ENCODE data around the gene ISCA1.

ISCA1 gene

GRCh38 chr9:86282979-86283535 lies 719 bp upstream of the ISCA1 start:
- DNase-seq = no peak

DNA sequence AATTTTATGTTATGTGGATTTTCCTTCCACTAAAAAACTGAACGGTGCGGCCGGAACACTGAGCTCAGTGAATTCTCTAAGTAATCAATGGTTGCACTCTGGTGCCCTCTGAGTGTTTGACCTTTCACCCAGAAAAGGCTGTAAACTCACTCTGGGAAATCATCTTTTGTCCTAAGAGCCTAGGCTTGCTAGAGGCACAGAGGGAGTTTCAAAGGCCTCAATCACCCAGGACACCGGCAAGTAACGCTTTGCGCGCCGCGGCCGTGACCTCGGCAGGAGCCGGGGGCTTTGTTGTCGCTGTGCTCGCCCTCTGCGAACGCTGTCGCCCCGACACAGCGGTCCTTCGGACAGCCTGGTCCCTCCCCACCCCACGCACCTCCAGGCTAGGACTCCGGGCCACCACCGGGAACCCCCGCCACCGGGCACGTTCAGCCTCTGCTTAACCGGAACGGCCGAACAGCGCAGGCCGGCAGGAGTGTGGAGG lies 703 bp downstream of the ISCA1 start:
- DNase-seq = no peak

DNA sequence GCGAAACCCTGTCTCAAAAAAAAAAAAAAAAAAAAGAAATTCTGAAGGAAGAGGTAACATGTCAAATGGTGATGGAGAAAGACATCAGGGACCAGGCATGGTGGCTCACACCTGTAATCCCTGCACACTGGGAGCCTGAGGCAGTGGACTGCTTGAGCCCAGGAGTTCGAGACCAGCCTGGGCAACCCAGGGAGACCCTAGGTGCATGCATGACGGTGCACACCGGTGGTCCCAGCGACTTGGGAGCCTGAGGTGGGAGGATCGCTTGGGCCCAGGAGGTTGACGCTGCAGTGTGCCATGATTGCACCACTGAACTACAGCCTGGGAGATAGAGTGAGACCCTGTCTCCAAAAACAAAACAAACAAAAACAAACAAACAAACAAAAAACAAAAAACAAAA lies 1.8 kb downstream of the ISCA1 start:
- no peak for DNase-seq

DNA sequence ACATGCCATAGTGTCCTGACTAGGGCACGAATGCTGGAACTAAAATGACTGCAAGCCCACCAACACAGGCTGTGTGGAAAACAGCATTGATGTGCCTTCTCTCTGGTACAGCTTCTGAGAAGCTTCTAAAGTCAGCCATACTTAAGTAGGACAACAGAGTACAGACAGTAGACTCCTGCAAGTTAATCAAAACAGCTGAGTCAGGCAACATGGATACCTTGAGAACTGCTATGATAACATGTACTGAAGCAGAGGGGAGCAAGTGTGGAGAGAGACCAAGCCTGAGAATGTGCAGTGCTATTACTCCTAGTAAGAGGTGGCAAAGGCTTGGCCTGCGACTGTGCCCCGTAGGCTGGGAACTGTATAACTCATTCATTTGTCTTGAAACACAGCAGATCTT lies 2.5 kb downstream of the ISCA1 start:
- DNase-seq = no peak

DNA sequence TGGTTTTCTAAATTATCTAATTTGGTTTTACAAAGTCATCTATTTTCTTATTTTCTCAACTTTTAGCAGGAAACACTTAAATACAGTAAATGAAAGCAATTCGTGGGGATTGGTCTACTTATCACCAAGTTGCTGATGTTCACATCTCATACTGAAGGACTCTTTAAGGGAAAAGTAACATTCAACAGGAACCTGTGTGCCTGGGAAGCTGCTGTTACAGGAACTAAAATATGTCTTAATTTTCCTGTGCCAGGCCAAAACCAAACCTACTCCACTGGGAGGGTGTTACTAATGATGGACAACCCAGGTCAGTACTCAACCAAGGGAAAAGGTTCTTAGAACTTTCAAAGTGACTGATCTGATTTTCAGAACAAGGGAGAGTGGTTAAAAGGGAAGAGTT lies 5.3 kb downstream of the ISCA1 start:
- DNase-seq = no peak

- no peak for DNase-seq
Measured at GRCh38 chr9:86275962-86276361, 6.4 kb downstream of the ISCA1 start.

- no peak for DNase-seq
Measured at GRCh38 chr9:86274821-86275643, 7.3 kb downstream of the ISCA1 start.

DNA sequence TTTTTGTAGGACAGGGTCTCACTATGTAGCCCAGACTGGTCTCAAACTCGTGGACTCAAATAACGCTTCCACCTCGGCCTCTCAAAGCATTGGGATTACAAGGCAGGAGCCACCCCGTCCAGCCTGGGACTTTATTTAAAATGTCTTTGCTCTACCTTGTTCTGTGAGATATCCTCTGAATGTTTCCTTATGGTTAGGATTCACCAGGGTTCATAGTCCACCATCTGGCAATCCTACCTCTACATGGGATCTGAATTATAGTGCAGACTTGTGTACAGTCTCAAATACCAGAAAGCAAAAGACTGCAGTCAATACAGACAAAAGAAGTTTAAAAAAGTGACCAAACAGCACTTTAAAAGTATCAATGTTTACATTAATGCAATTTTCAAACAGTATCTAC lies 10.1 kb downstream of the ISCA1 start:
- no peak for DNase-seq

DNA sequence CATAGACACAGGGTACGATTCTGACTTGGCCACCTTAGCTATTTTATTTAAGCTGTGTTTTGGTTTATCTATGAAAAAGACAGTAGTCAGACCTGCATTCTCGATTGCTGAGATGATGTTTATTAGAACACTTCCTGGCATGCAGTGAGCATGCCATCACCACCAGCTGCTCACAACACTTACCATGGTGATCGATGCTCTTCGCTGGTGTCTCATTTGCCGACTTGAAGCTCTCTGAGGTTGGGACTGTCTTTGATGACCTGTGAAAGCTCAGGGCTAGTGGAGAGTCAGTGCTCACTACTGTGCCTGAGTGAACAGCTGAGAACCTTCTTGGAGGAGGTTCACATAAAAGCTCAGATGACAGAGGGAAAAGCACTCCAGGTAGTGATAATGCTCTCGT lies 18.5 kb downstream of the ISCA1 start:
- no peak for DNase-seq

- DNase-seq = no peak
Measured at GRCh38 chr9:86262492-86262891, 19.8 kb downstream of the ISCA1 start.

DNA sequence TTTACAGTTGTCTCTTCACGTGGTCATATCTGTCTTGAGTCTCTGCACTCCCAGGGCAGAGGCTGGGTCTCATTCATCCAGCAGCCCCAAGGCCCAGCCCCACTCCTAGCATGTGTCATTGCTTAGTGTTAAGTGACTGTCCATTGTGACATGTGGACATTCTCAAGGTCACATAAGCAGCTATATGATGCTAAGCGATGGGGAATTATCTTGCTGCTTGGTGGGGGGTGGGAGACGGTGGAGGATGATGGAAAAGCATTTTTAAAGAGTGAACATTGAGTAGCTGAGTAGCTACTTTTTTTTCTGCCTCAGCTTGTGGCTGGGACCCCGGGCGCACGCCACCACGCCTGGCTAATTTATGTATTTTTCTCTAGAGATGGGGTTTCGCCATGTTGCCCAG lies 22.8 kb downstream of the ISCA1 start, which contains the start of gene C9orf153:
Gene C9orf153, minus strand, starts transcription at position 101 of the 400 bp plus-strand sequence. CDS start 30,054 bp downstream, outside the sequence.
- DNase-seq = no peak

GRCh38 chr9:86257391-86257790 lies 24.9 kb downstream of the ISCA1 start:
- no peak for DNase-seq

DNA sequence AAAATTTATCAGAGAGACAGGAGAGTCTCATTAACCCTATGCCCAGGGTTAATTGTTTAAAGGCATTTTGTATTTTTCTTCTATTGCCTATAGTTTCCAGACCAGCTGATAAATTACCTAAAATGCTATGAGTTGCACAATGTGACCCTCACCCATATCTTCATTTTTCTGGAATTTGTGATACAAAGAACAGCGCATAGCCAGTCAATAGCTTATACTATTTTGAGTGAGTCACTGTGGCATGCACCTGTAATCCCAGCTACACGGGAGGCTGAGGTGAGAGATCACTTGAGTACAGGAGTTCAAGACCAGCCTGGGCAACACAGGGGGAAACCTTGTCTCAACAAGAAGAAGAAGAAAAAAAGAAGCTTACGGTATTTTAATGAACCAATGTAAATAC lies 25.7 kb downstream of the ISCA1 start:
- DNase-seq = no peak

DNA sequence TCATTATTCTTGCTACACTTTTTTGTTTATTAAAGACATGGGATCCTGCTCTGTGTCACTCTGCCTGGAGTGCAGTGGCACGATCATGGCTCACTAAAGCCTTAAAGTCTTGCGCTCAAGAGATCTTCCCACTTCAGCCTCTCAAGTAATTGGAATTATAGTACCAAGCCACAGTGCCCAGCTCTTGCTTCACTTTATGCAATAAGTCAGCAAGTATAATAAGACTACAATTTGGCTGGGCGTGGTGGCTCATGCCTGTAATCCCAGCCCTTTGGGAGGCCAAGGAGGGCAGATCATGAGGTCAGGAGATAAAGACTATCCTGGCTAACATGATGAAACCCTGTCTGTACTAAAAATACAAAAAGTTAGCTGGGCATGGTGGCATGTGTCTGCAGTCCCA lies 28.8 kb downstream of the ISCA1 start:
- DNase-seq = no peak

DNA sequence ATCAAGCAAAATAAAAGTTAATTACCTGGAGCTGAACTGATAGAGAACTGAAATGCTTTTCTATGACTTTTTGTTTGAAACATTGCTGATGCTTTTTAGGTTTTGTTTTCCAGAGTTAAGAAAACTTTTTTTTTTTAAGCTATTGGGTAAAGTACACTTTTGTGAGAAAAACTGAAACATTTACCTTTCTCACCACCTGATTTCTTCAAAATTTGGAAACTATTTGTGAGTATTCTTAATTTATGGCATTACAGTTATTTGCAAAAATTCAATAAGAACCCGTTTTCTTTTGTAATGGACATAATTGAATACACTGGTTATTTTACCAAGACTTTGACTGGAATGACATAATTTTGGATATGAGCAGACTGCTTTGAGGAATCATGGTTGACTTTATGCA lies 29.5 kb downstream of the ISCA1 start:
- no peak for DNase-seq

GRCh38 chr9:86250123-86250522 lies 32.2 kb downstream of the ISCA1 start:
- no peak for DNase-seq

DNA sequence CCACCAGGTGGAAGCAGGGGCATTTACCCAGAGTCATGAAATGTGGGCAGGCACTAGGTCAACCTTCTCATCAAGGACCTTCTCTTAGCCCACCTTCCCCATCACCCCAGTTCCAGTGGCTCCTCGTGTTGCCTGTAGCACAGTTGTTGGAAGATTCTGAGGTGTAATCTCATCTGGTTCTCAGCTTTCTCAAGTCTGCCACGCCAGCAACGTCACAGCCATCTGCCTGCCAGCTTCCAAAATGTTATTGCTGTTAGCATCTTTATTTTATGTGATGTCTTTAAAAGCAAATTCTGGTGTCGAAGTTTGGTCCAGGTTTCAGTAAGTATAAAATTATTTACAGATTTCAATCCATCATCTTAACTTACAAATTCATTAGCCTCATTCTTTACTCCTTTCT lies 33.6 kb downstream of the ISCA1 start:
- no peak for DNase-seq

- DNase-seq = no peak
Measured at GRCh38 chr9:86246752-86247161, 35.6 kb downstream of the ISCA1 start.

- DNase-seq = no peak
Measured at GRCh38 chr9:86242071-86242470, 40.3 kb downstream of the ISCA1 start.

GRCh38 chr9:86241216-86241615 lies 41.1 kb downstream of the ISCA1 start:
- DNase-seq = no peak

DNA sequence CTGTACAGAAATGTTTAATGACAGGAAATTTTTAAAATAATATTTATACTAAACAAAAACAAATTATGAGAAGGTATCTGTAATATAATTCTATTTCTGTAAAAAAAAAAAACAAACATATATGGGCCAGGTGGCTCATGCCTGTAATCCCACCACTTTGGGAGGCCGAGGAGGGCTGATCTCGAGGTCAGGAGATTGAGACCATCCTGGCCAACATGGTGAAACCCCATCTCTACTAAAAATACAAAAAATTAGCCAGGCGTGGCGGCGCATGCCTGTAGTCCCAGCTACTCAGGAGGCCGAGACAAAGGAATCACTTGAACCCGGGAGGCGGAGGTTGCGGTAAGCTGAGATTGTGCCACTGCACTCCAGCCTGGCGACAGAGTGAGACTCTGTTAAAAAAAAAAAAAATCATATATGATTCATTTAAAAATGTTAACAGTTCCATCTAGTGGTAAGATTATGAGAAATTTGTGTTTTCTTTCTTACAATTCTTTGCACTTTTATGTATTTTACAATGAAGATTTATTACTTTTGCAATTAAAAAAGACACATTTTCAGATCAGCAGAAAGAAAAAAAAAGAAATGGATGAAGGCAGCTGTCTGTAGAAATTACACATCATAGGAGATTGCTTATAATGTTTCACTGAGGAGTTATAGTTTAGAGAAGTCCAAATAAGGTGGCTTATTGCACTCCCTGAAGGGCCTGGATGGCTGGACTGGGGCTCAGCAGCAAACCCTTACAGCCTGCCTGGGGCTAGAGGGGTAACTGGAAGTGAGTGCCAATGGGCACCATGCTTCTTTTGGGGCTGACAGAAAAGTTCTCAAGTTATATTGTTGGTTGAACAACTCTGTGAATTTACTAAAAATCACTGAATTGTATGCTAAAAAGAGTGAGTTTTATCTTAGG lies 43.2 kb downstream of the ISCA1 start:
- DNase-seq = no peak

DNA sequence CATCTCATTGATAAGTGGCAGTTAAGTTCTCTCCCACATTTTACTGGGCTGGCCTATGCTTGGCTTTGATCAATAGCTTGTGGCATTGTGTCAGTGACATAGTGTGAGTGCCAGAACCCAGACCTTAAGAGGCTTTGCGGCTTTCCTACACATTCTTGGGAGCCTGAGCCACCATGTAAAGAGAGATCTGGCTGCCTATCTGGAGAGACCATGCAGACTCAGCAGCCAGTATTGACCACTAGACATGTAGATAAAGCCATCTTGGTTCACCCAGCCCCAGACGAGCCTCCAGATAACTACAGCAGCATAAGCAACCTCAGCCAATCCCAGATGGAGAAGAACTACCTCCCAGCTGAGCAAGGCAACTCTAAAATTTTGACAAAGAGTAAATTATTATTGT lies 51.5 kb downstream of the ISCA1 start:
- DNase-seq = no peak

GRCh38 chr9:86222667-86223066 lies 59.7 kb downstream of the ISCA1 start:
- no peak for DNase-seq

- DNase-seq = no peak
Measured at GRCh38 chr9:86219606-86220005, 62.7 kb downstream of the ISCA1 start.

Data from GDM1 (cell line).